Calu3 (cell line): ENCODE measurements around the gene NEK9. TPM values are rescaled to one million over a fixed set of nuclear protein-coding genes. Genes with fewer than 3 reads are reported as not detected.
"Not testable (repeated sequence)": the region's sequence is repeated elsewhere in the genome, so short reads cannot be mapped to it uniquely, and the experiment has no call there.

Source experiments
- BruUV-seq: library from RNA; stranded (reverse); fragments of 400-500 nt; replicated peaks from 2 replicates; lab custom pipeline; 2021; lab: Mats Ljungman, UMichigan
- CTCF ChIA-PET: fragments of 300-600 bp; sonication (Branson Sonifier 250); formaldehyde crosslinking; loops from one replicate; lab custom pipeline; 2022; ENCODE audit warnings: antibody characterized with exemption; lab: Charles Lee
- DNase-seq: peaks from one replicate; pipeline ENCODE4 v3.0.0; 2022
- H3K27ac Mint-ChIP-seq: one replicate; pipeline ENCODE4 v1.8.0; 2022; ENCODE audit warnings: mixed read lengths; ENCODE audit not compliant: unreplicated experiment
- H3K27me3 Mint-ChIP-seq: one replicate; pipeline ENCODE4 v1.8.0; 2022; ENCODE audit warnings: mixed read lengths; ENCODE audit not compliant: unreplicated experiment
- H3K36me3 Mint-ChIP-seq: one replicate; pipeline ENCODE4 v1.8.0; 2022; ENCODE audit warnings: mild to moderate bottlenecking, moderate library complexity, mixed read lengths; ENCODE audit not compliant: insufficient read depth, unreplicated experiment
- H3K4me1 Mint-ChIP-seq: one replicate; pipeline ENCODE4 v1.8.0; 2022; ENCODE audit warnings: mild to moderate bottlenecking, low read depth, mixed read lengths; ENCODE audit not compliant: unreplicated experiment
- H3K4me3 Mint-ChIP-seq: one replicate; pipeline ENCODE4 v1.8.0; 2022; ENCODE audit warnings: mild to moderate bottlenecking, low read depth, moderate library complexity, mixed read lengths; ENCODE audit not compliant: unreplicated experiment
- H3K9me3 Mint-ChIP-seq: one replicate; pipeline ENCODE4 v1.8.0; 2022; ENCODE audit warnings: low read depth, mixed read lengths; ENCODE audit not compliant: unreplicated experiment
- intact Hi-C: fragments of 100-400 bp; cut with micrococcal nuclease; formaldehyde crosslinking; loops from one replicate; pipeline ENCODE4 v1.10.0; 2022; ENCODE audit not compliant: unreplicated experiment
- total RNA-seq: library from RNA; stranded (reverse); gene quantifications from 2 replicates; pipeline ENCODE4 v1.2.3, GENCODE V29; 2022
- TF ChIP-seq, protein P1 (sequence below): fragments of 200-600 bp; IDR thresholded peaks from one replicate; pipeline ENCODE4 v1.8.0; 2022; ENCODE audit warnings: antibody characterized with exemption; ENCODE audit not compliant: unreplicated experiment

The NEK9 gene
- total RNA-seq, 1 experiment from 2014 or later: 63.4 TPM

DNA sequence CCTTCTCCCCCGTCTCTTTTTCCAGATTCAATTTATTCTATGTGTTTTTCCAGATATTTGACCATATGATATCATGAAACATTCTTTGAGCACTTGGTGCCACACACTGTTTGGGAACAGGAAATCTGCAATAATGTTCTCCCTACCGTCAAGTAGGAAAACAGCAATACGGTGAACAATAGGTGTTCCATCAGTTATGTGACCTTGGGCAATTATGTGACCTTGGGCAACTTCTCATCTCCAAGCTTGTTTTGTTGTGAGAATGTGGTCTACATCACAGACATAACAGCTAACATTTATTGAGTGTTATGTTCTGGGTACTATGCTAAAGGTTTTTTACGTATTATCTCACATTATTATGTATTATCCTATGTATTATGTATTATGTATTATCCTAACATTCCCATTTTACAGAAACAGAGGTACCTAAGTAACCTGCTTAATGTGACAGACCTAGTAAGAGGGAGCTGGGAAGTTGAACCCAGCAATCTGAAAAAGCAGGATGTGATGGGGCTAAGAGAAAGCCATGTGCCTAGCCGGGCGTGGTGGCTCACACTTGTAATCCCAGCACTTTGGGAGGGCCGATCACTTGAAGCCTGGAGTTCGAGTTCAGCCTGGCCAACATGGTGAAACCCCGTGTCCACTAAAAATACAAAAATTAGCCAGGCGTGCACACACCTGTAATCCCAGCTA, 1.2 kb upstream of the NEK9 start:
- TF ChIP-seq, protein P1, sequence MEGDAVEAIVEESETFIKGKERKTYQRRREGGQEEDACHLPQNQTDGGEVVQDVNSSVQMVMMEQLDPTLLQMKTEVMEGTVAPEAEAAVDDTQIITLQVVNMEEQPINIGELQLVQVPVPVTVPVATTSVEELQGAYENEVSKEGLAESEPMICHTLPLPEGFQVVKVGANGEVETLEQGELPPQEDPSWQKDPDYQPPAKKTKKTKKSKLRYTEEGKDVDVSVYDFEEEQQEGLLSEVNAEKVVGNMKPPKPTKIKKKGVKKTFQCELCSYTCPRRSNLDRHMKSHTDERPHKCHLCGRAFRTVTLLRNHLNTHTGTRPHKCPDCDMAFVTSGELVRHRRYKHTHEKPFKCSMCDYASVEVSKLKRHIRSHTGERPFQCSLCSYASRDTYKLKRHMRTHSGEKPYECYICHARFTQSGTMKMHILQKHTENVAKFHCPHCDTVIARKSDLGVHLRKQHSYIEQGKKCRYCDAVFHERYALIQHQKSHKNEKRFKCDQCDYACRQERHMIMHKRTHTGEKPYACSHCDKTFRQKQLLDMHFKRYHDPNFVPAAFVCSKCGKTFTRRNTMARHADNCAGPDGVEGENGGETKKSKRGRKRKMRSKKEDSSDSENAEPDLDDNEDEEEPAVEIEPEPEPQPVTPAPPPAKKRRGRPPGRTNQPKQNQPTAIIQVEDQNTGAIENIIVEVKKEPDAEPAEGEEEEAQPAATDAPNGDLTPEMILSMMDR: no peak
- Mint-ChIP-seq H3K27me3 (no peaks in the 10 kb centered on the region), H3K27ac (peak overlapping the region; percentile 98), H3K9me3 (no peaks in the 10 kb centered on the region), H3K36me3 (peaks cover 60% of the 10 kb centered on the region), H3K4me3 (peak overlapping the region; percentile 82), H3K4me1 (peaks cover 46% of the 10 kb centered on the region)
- intact Hi-C loops: loop anchor here (2.0 kb wide), 1 partner anchor 103 kb away; no protein-coding TSS in a partner anchor
- CTCF ChIA-PET: interaction anchor here (0.6 kb wide), 1 partner anchor 19 kb away, joined by 7 read pairs; no protein-coding TSS in a partner anchor
- DNase-seq: no peak
- BruUV-seq: no TSS peak

DNA sequence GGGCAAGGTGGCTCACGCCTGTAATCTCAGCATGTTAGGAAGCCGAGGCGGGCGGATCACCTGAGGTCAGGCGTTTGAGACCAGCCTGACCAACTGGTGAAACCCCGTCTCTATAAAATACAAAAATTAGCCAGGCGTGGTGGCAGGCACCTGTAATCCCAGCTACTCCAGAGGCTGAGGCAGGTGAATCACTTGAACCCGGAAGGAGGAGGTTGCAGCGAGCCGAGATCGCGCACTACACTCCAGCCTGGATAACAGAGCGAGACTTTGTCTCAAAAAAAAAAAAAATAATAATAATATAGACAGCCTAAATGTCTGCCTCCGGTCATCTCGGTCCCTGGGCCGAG, 599 bp upstream of the NEK9 start:
- H3K27me3 Mint-ChIP-seq, BruUV-seq, H3K9me3 Mint-ChIP-seq, CTCF ChIA-PET: not testable (repeated sequence)
- peak; percentile 28 for DNase-seq
- Mint-ChIP-seq H3K36me3 (peaks cover 56% of the 10 kb centered on the region), H3K4me3 (peak overlapping the region; percentile 82), H3K4me1 (peaks cover 40% of the 10 kb centered on the region), H3K27ac (peak overlapping the region; percentile 98)
- intact Hi-C loops: loop anchor here (2.0 kb wide), 1 partner anchor 103 kb away; no protein-coding TSS in a partner anchor

DNA sequence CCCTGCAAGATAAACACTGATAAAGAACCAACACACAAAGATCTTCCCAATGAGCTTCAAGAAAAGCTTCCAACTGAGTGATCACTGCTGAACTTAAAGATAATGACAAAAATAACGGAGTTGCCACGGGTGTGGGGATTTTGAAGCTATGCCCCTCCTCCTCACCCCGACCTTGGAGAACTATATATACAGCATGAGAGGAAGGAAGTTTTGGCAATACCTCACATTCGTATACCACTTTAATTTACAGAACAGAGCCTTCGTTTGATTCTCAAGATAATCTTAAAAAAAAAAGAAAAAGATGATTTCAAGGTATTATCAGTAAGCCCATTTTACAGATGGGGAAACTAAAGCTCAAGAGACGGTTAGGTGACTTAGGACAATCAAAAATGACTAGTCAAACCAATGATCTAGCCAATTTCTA, 715 bp downstream of the NEK9 start:
- Mint-ChIP-seq H3K4me1 (peaks cover 37% of the 10 kb centered on the region), H3K36me3 (peaks cover 46% of the 10 kb centered on the region), H3K27ac (peak overlapping the region; percentile 87), H3K4me3 (peak overlapping the region; percentile 82), H3K9me3 (no peaks in the 10 kb centered on the region), H3K27me3 (no peaks in the 10 kb centered on the region)
- intact Hi-C loops: loop anchor here (2.0 kb wide), 1 partner anchor 105 kb away; no protein-coding TSS in a partner anchor
- CTCF ChIA-PET: interaction anchor here (0.6 kb wide), 1 partner anchor 135 kb away, joined by 4 read pairs; no protein-coding TSS in a partner anchor
- BruUV-seq: no TSS peak
- DNase-seq: no peak
- TF ChIP-seq, protein P1: no peak

DNA sequence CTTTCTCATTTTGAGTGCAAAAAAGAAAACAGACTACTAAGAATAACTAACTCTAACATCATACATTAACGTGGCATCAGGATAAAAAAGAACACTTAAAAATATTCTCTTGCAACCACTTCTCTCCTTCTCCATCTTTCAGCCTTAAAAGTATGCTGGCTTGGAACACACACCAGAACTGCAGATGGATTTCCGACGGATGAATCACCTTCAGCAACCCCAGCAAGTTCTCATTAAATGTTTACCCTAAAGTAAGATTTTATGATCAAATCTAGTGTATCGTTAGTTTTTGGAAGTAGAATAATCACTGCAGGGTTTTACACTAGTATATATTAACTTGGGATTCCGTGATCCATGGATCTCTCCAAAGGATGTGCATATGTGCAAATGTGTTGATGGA, 1.2 kb downstream of the NEK9 start:
- intact Hi-C loops: loop anchor here (2.0 kb wide), 1 partner anchor 105 kb away; no protein-coding TSS in a partner anchor
- TF ChIP-seq, protein P1: no peak
- Mint-ChIP-seq H3K4me1 (peaks cover 37% of the 10 kb centered on the region), H3K9me3 (no peaks in the 10 kb centered on the region), H3K36me3 (peaks cover 43% of the 10 kb centered on the region), H3K4me3 (peak overlapping the region; percentile 82), H3K27me3 (no peaks in the 10 kb centered on the region), H3K27ac (peak overlapping the region; percentile 87)
- CTCF ChIA-PET: no interaction called here
- no TSS peak for BruUV-seq
- no peak for DNase-seq

- TF ChIP-seq, protein P1: no peak
- Mint-ChIP-seq H3K27me3 (no peaks in the 10 kb centered on the region), H3K4me3 (peak overlapping the region; percentile 39), H3K27ac (peak overlapping the region; percentile 85), H3K4me1 (peaks cover 37% of the 10 kb centered on the region), H3K9me3 (no peaks in the 10 kb centered on the region), H3K36me3 (peaks cover 45% of the 10 kb centered on the region)
- CTCF ChIA-PET: no interaction called here
- no TSS peak for BruUV-seq
- intact Hi-C loops: no loop called here
- peak; percentile 45 for DNase-seq
Observed at GRCh38 chr14:75123991-75124390, 2.9 kb downstream of the NEK9 start.
